ENCODE data around the gene SHROOM2.
A peak's percentile ranks its signal among the peaks of the same experiment; 100 is the strongest.

Gene SHROOM2

DNA sequence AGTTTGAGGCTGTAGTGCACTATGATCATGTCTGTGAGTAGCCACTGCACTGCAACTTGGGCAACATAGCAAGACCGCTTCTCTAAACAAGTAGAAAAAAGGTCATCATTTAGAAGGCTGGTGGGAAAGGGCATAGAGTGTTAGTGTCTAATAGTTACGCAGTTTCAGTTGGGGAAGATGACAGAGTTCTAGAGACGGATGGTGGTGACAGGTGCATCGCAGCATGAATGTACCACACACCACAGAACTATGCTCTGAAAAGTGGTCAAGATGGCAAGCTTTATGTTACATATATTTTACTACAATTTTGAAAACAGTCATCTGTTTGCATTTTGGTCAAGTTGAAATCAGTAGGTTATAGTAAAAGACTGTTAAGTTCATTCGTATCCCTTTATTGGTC, 157.2 kb downstream of the SHROOM2 start:
- no peak for DNase-seq (ENCODE audit: low read depth)

DNA sequence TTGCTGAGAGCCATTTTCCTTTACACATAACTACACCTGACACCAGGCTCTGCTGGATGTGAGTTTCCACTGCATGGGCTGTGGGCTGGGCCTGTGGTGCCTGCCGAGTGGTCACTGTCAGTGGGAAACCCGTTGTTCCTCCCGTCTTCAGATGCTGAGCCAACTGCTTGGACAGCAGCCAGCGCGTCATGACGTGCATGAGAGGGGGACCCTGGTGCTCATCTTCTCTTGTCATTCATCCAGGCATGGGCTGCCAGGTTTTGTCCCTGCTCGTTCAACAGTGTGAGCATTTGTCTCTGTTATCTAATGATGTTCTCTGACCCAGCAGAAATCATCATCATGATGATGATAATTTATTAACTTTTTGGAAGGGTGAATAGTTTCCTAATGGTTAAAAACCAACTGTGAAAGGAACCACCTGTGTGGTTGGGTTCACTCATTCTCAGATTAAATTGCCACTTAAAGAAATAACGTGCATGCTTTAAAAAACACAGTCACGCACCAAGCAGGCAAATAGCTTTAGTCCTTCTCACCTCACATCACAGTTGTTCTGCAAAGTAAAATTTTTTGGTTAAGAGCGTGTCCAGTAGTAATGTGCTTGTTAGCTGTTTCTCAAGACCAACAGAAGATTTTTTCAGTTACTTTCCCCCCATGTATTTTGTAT, 161.0 kb downstream of the SHROOM2 start:
- DNase-seq (ENCODE audit: low read depth), result no peak

DNA sequence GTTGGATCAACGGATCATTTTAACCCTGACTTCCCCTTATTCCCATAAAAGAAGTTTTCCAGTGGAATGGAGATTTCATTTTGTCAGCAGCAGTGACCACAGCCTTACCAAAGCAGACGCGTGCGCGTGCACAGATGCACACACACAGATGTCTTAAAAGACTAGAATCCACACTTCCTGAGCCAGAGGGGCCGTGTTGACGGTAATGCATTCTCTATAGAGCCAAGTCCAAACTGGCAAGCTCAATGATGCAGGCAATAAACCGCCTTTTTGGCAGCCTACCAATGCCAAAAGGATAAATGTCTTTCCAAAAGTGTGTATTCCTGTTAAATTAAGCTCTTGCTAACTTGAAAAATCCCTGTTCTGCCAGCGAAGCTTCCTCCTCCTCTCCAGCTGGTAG, 162.2 kb downstream of the SHROOM2 start:
- peak; percentile 32 for DNase-seq (ENCODE audit: low read depth)

DNA sequence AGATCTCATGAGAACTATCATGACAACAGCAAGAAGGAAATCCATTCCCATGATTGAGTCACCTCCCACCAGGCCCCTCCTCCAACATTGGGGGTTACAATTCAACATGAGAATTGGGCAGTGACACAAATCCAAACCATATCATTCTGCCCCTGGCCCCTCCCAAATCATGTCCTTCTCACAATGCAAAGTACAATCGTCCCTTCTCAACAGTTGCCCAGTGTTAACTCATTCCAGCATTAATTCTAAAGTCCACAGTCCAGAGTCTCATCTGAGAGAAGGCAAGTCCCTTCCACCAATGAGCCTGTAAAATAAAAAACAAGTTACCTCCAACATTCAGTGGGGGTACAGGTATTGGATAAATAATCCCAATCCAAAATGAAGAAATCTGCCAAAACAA, 166.1 kb downstream of the SHROOM2 start:
- no peak for DNase-seq (ENCODE audit: low read depth)

DNA sequence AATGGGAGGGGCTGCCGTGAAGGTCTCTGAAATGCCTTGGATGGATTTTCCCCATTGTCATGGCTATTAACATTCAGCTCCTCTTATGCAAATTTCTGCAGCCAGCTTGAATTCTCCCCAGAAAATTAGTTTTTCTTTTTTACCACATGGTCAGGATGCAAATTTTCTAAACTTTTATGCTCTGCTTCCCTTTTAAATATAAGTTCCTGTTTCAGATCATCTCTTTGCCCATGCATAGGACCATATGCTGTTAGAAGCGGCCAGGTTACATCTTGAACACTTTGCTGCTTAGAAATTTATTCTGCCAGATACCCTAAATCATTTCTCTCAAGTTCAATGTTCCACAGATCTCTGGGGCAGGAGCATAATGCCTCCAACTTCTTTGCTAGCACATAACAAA, 167.2 kb downstream of the SHROOM2 start:
- DNase-seq (ENCODE audit: low read depth), result no peak

DNA sequence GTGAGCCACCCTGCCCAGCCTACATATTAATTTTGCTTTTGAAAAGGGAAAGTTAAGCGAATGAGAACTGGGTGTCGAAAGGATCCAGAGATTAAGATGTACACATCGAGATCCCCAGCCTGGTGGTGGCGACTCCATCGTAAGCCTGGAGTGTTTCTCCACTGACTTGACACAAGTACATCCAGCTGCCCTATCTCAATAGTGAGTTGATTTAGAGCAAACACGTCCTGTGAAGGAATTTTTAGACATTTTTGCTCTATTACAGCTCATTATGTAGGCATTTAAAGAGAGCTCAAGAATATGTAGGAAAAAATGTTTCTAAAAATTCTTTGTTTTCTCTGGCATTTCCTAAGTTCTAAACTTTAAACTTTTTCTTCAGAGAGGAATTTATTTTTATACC, 169.3 kb downstream of the SHROOM2 start:
- DNase-seq (ENCODE audit: low read depth), result peak; percentile 56

DNA sequence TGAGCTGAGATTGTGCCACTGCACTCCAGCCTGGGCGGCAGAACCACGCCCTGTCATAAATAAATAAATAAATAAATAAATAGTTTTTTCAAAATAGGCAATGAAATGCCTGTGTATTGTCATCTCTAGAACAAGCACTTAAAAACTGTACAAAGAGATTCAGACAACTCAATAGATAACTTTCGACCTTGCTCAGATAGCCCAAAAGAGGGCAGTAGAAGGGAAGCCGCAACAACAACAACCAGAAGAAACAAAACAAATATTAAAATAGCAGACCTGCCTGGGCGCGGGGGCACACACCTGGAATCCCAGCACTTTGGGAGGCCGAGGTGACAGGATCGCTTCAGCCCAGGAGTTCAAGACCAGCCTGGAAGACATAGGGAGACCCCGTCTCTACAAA, 171.5 kb downstream of the SHROOM2 start:
- no peak for DNase-seq (ENCODE audit: low read depth)

DNA sequence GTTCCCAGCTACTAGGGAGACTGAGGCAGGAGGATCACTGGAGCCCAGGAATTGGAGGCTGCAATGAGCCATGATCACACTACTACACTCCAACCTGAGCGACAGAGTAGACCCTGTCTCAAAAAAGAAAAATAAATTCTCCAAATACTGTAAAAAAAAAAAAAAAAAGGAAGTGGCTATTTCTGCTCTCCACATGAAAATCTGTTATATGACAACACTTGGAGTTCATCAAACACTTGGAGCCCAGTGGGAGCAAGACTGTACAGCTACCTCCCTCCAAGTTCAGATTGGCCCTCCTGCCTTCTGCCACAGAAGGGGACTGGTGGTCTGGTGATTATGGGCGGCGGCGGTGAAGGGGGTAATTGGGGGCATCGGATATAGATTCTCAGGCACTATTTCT, 172.0 kb downstream of the SHROOM2 start:
- DNase-seq (ENCODE audit: low read depth), result no peak

DNA sequence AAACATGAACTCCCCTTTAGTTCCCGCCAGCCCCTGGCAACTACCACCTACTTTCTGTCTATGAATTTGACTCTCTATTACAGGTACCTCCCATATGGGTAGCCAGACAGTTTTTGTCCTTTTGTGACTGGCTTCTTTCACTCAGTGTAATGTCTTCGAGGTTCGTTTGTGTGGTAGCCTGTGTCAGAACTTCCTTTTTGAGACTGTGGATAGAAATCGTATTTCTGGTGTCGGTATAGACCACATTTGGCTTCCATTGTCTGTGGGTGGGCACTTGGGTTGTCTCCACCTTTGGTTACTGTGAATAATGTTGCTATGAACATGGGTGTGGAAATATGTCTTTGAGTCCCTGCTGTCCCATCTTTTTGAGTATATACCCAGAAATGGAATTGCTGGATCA, 175.5 kb downstream of the SHROOM2 start:
- no peak for DNase-seq (ENCODE audit: low read depth)

DNA sequence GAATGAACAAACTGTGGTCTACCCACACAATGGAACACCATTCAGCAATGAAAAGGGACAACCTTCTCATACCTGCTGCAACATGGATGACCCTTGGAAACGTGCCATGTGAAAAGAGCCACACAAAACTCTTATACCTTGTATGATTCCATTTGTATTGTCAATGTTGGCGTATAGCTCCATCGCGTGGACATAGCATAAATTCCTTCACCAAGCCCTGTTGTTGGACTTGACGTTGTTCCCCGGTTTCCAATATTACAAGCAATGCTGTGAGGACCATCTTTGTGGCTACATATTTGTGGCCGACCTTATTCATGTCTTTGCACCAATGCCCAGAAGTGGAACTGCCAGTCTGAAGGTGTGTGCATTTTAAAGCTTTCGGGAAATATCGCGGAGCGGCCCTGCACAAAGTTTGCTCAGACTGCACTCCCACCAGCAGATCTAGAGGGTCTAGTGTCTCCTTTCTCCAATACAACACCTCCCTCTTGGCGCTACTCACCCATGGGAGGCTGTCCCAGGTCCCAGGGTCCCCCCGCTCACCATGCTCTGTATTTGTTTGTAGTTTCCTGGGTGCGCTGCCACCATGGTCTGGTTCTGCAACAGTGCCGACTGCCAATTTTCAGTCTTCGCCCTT, 180.7 kb downstream of the SHROOM2 start, which contains the start of gene CLDN34:
Gene CLDN34 (plus strand): TSS at position 584 of the 634 bp plus-strand sequence. CDS start 0 bp downstream, at position 584.
- no peak for DNase-seq (ENCODE audit: low read depth)

DNA sequence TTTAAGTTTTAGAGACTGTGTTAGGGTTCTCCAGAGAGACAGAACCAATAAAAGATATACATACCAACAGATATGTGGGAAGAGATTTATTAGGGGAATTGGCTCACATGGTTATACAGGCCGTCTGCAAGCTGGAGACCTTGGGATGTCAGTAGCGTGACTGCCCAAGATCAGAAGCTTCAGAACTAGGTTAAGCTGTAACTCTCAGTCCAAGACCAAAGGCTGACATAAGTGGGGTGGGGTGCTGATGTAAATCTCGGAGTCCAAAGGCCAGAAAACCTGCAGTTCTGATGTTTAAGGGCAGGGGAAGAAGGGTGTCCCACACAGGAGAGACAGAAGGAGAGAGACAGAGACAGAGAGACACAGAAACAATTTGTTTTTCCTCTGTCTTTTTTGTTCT, 191.4 kb downstream of the SHROOM2 start:
- DNase-seq (ENCODE audit: low read depth), result no peak

DNA sequence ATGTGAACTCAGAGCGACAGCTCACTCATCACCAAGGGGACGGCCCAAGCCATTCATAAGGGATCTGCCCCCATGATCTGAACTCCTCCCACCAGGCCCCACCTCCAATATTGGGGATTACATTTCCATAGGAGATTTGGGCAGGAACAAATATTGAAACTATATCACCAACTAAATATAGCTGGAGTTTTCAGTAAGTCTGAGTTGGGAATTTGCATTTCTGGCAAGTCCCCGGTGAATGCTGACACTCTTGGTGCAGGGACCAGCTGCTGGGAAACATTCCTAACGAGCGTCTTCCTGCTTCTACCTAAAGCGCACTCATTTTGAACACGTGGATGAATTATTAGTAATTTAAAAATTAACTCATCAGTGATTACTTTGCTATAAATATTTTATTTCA, 194.2 kb downstream of the SHROOM2 start:
- DNase-seq (ENCODE audit: low read depth), result no peak

DNA sequence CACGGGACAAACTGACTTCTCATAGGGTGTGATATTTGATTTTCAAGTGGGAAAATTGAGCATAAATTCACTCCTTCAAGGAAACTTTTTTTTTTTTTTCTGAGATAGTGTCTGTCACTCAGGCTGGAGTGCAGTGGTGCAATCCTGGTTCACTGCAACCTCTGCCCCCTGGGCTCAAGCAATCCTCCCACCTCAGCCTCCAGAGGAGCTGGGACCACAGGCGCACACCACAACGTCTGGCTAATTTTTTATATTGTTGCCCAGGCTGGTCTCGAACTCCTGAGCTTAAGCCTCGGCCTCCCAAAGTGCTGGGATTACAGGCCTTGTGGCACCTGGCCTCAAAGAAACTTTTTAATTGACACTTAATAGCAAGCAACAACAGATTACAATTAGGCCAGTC, 194.7 kb downstream of the SHROOM2 start:
- no peak for DNase-seq (ENCODE audit: low read depth)

DNA sequence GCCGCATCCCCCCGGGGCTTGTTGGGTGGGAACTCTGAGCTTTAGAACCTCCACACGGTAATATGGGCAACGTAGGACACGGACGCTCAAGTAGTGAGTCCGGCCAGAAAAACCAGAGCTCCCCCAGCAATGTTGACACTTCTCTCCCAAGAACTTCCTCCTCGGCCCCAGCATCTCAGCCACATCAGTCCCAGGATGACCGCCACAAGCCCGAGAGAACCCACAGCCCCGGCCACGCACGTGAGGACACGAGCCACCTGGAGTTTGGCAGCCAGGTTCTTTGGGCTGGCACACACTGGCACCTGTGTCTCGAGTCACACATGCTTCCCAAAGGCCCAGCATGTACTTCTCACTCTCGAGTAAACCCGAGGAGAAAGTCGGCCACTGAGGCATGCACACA, 197.2 kb downstream of the SHROOM2 start:
- DNase-seq (ENCODE audit: low read depth), result no peak

DNA sequence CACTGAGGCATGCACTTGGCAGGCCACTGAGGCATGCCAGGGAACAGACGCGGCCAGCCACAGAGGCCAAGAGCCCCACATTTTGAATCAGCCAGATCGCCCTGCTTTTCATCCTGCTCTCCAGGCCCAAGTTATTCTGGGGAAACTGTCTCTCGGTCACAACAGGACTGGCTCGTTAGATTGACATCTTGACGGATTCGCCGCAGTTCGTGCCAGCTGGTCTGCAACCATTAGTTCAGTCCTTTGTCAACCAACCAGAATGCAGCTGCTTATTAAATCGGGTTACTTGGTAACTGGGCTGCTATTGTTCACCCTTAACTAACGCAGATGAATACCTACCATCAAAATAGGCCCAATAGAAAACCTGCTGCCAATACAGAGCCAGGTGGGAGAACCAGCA, 197.6 kb downstream of the SHROOM2 start:
- DNase-seq (ENCODE audit: low read depth), result no peak

DNA sequence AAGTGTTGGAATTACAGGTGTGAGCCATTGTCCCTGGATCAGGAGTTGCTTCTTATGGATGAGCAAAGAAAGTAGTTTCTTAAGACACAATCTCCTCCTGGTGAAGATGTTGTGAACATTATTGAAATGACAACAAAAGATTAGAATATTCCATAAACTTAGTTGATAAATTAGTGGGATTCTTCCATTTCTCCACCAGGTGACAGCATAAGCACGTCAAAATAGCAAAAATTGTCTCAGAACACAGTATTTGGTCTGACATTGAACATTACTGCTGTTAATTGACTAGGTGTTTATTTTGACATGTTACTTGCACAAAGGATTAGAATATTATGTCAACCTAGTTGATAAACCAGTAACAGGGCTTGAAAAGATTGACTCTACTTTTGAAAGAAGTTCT, 202.5 kb downstream of the SHROOM2 start:
- DNase-seq (ENCODE audit: low read depth), result no peak

DNA sequence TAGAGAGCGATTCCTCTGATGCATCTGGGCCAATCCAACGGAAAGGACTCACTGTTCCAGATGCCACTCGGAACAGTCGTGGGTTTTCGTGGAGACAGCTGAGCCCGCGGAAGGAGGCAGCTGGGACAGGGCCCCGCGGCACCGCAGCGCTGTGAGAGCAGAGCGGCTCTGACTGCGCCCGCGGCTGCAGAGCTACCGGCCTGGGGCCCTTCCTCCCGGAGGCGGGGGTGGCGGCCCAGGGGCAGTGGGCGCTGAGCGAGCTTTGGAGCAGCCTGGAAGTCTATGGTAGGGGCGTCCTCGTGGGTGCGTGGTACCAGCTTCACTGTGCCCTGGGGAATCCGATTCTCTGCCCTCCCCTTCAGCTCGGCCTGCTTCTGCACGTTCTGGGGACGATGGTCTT, 205.8 kb downstream of the SHROOM2 start:
- no peak for DNase-seq (ENCODE audit: low read depth)

DNA sequence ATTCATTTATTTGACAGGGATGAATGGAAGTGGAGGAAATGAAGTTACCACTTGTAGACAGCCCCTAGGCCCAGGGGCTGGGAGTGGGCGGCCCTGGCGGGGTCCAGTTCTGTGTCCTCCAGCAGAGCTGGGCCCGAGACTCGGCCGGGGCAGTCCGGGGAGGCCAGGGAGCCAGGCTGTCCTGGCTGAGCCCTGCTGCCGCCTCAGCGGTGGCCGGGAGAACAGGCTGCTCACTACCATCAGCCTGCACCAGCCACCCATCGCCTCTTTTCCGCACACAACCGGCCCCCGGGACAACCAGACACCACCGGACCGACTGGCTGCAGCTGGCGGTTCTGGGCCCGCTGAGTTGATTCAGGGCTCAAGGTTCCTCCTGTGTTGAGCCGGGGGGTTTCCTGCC, 206.5 kb downstream of the SHROOM2 start:
- no peak for DNase-seq (ENCODE audit: low read depth)

DNA sequence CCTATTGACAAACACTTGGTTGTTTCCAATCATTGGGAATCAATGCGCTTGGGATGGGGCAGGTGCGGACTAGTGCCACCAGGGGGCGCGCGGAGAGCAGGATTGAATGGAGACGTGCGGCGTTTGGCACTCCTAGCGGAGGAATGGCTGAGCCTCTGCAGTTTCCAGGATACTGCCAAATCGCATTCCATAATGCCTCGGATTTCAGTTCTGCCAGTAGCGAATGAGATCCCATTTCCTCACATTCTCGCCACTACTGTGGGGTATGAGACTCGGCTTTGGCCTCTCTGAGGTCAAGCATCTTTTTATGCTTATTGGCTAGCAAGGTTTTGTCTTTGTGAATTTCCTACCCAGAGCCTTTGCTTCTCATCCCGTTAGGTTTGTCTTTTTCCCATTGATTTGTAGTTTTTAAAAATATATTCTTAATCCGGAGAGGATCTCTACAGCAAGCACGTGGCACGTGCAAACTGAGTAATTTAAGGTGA, 209.7 kb downstream of the SHROOM2 start:
- DNase-seq (ENCODE audit: low read depth), result peak; percentile 84

DNA sequence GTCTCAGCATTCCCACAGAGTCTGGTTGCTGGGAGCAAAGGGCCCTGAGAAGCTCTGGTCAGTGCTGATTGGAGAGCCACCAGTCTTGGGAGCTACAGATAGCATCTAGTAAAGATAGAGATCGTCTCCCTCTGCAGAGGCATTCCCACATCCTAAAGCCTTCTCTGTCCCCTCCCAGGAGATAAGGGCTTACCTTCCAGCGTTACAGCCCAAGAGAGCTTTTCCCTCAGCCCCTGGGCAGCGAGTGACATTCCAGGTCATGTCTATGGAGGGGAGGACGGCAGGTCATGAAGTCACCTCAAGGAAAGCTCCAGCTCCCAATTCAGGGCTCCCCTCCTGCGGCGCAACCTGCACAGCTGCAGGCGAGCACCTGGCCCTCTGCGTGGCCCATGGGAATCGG, 210.8 kb downstream of the SHROOM2 start:
- DNase-seq (ENCODE audit: low read depth), result no peak

DNA sequence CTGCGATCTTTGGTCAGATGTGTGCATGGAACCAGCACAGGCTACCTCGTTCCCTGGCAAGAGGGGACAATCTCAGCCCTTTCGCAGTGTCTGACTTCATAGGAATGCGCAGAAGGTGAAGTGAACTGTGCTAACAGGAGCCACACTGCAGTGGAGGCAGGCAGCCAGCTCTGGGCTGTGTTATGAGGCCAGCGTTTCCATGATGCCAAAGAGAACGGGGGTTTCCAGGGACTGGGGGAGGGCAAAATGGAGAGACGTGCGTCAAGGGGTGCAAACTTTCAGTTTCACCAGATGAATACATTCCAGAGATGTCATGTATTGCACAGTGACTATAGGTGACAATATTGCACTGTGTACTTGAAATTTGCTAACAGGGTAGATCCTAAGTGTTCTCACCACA, 211.3 kb downstream of the SHROOM2 start:
- DNase-seq (ENCODE audit: low read depth), result no peak
